ENCODE results near the gene SULT1C4. TPM values are rescaled to one million over a fixed set of nuclear protein-coding genes. Genes with fewer than 3 reads are reported as not detected.

The SULT1C4 gene
- total RNA-seq, 1 experiment from 2014 or later = 4.3 TPM

GRCh38 chr2:108390340-108390739 is 12.6 kb downstream of the SULT1C4 start:
- ATAC-seq = no peak
- H3K9me3 Mint-ChIP-seq = peaks cover 22% of the 10 kb centered on the region
- ChIA-PET POLR2A (interaction anchor here (0.7 to 0.8 kb wide), 2 partner anchors 12 to 104 kb away, joined by 3 to 6 read pairs; no protein-coding TSS in a partner anchor), CTCF (no interaction called here)
- H3K36me3 Mint-ChIP-seq = peaks cover 21% of the 10 kb centered on the region
- H3K4me3 Mint-ChIP-seq = no peak overlapping the region
- no peak overlapping the region for H3K27ac Mint-ChIP-seq
- H3K4me1 Mint-ChIP-seq = peaks cover 21% of the 10 kb centered on the region
- TF ChIP-seq PRRX2 (CRISPR knock-in tag; IDR thresholded peaks at IDR 0.05) = no peak
- no peak for TF ChIP-seq MYBL2 (CRISPR knock-in tag; IDR thresholded peaks at IDR 0.05)
- no peak for TF ChIP-seq ELF4 (CRISPR knock-in tag; IDR thresholded peaks at IDR 0.05; ENCODE audit: low read depth)
- no peaks in the 10 kb centered on the region for H3K27me3 Mint-ChIP-seq (ENCODE audit: low read depth)
- DNase-seq (ENCODE audit: low spot score) = no peak

GRCh38 chr2:108392029-108392428 is 14.3 kb downstream of the SULT1C4 start:
- ChIA-PET CTCF (interaction anchor here (1.2 kb wide), 1 partner anchor 18 kb away, joined by 3 read pairs; no protein-coding TSS in a partner anchor), POLR2A (no interaction called here)
- Mint-ChIP-seq H3K4me3 (no peak overlapping the region), H3K4me1 (peaks cover 25% of the 10 kb centered on the region), H3K27me3 (ENCODE audit: low read depth) (no peaks in the 10 kb centered on the region), H3K27ac (peak overlapping the region; percentile 0; the same call in 1 of the 2 replicates), H3K9me3 (peaks cover 30% of the 10 kb centered on the region), H3K36me3 (peaks cover 29% of the 10 kb centered on the region)
- no peak for TF ChIP-seq KAT7 (CRISPR knock-in tag; IDR thresholded peaks at IDR 0.05; ENCODE audit: borderline replicate concordance)
- no peak for TF ChIP-seq ZNF396 (CRISPR knock-in tag; IDR thresholded peaks at IDR 0.05; ENCODE audit: borderline replicate concordance)
- no peak for TF ChIP-seq JUN (CRISPR knock-in tag; IDR thresholded peaks at IDR 0.05)
- TF ChIP-seq ZNF121 (CRISPR knock-in tag; IDR thresholded peaks at IDR 0.05) = no peak
- TF ChIP-seq PREB (CRISPR knock-in tag; IDR thresholded peaks at IDR 0.05; ENCODE audit: borderline replicate concordance) = no peak
- TF ChIP-seq USF1 (CRISPR knock-in tag; IDR thresholded peaks at IDR 0.05) = no peak
- TF ChIP-seq ETV6 (CRISPR knock-in tag; IDR thresholded peaks at IDR 0.05) = no peak
- TF ChIP-seq ARID4B (CRISPR knock-in tag; IDR thresholded peaks at IDR 0.05; ENCODE audit: borderline replicate concordance) = no peak
- no peak for TF ChIP-seq ESRRA (CRISPR knock-in tag; IDR thresholded peaks at IDR 0.05; ENCODE audit: borderline replicate concordance)
- no peak for TF ChIP-seq FOXJ3 (CRISPR knock-in tag; IDR thresholded peaks at IDR 0.05; ENCODE audit: borderline replicate concordance)
- TF ChIP-seq GABPB1 (CRISPR knock-in tag; IDR thresholded peaks at IDR 0.05) = no peak
- TF ChIP-seq NR2C2 (CRISPR knock-in tag; IDR thresholded peaks at IDR 0.05) = no peak
- TF ChIP-seq ZNF512 (CRISPR knock-in tag; IDR thresholded peaks at IDR 0.05; ENCODE audit: borderline replicate concordance) = no peak
- ATAC-seq (no peak), DNase-seq (ENCODE audit: low spot score) (no peak)

Data from WTC11 (cell line).